ENCODE measurements around the gene ALS2.

- TF ChIP-seq CTCF (IDR thresholded peaks at IDR 0.05) = no peak
- no peak for TF ChIP-seq EZH2 (IDR thresholded peaks at IDR 0.05; ENCODE audit: borderline replicate concordance, insufficient read depth, low read depth, low read length, poor library complexity, severe bottlenecking)
These were observed 9.6 kb upstream of the ALS2 start for GRCh38 chr2:201790291-201790690.

All from B cell (primary cell).